Measurements from ENCODE around the gene MIX23. TPM values are rescaled to one million over a fixed set of nuclear protein-coding genes. Genes with fewer than 3 reads are reported as not detected.

MIX23 gene
- polyA plus RNA-seq, 10 donors, result 24.4 to 39.2 (median 32.5) TPM

GRCh38 chr3:122353893-122354401 lies 29.1 kb downstream of the MIX23 start:
- DNase-seq, result peak in 2 of 3 donors; percentile 3 to 7

GRCh38 chr3:122353215-122353614 lies 29.8 kb downstream of the MIX23 start:
- peak; percentile 17 to 20 (median 18) for DNase-seq

- DNase-seq, result no peak
These were observed 31.4 kb downstream of the MIX23 start for GRCh38 chr3:122351612-122352011.

GRCh38 chr3:122350814-122351418 lies 32.1 kb downstream of the MIX23 start:
- no peak for DNase-seq

GRCh38 chr3:122349171-122349570 lies 33.9 kb downstream of the MIX23 start:
- no peak for DNase-seq

- DNase-seq, result no peak
These were observed 39.4 kb downstream of the MIX23 start for GRCh38 chr3:122343654-122344053.

- DNase-seq, result no peak
These were observed 40.2 kb downstream of the MIX23 start for GRCh38 chr3:122342803-122343202.

- no peak for DNase-seq
These were observed 50.5 kb downstream of the MIX23 start for GRCh38 chr3:122332551-122332950.

GRCh38 chr3:122331886-122332285 lies 51.1 kb downstream of the MIX23 start:
- DNase-seq, result no peak

- DNase-seq, result no peak
These were observed 57.3 kb downstream of the MIX23 start for GRCh38 chr3:122325769-122326168.

- peak in 1 of 3 donors; percentile 11 for DNase-seq
These were observed 58.1 kb downstream of the MIX23 start, which contains the start of gene CSTA for GRCh38 chr3:122324871-122325323. TSS of gene CSTA (plus strand) at chr3:122325248. CDS start at chr3:122325293, 45 bp downstream.

- no peak for DNase-seq
These were observed 60.6 kb downstream of the MIX23 start for GRCh38 chr3:122322095-122323075.

- DNase-seq, result no peak
These were observed 64.4 kb downstream of the MIX23 start for GRCh38 chr3:122318620-122319019.

GRCh38 chr3:122316368-122316767 lies 66.7 kb downstream of the MIX23 start:
- no peak for DNase-seq

- no peak for DNase-seq
These were observed 67.4 kb downstream of the MIX23 start for GRCh38 chr3:122315619-122316018.

- no peak for DNase-seq
These were observed 68.7 kb downstream of the MIX23 start for GRCh38 chr3:122314228-122314876.

GRCh38 chr3:122313281-122313680 lies 69.8 kb downstream of the MIX23 start:
- no peak for DNase-seq

- DNase-seq, result no peak
These were observed 70.2 kb downstream of the MIX23 start for GRCh38 chr3:122312826-122313225.

GRCh38 chr3:122310361-122310760 lies 72.7 kb downstream of the MIX23 start:
- DNase-seq, result no peak
